MM.1S (cell line): Measurements from ENCODE around the gene FCER1A.
A peak's percentile ranks its signal among the peaks of the same experiment; 100 is the strongest.

Experiments used
- DNase-seq: peaks from one replicate; pipeline ENCODE4 v3.0.0-alpha.2; 2015
- H2AFZ ChIP-seq: fragments of 300-600 bp; sonication (generic); 2 replicates; pipeline ENCODE4 v1.6.0; 2016; ENCODE audit warnings: antibody characterized with exemption, low read length
- H3F3A ChIP-seq: fragments of 300-600 bp; sonication (generic); 2 replicates; pipeline ENCODE4 v1.6.1; 2016; ENCODE audit warnings: mild to moderate bottlenecking, antibody characterized with exemption, low read length, moderate library complexity, mixed read lengths; ENCODE audit not compliant: insufficient read depth
- H3K27ac ChIP-seq: fragments of 300-600 bp; sonication (generic); 2 replicates; pipeline ENCODE4 v1.5.1; 2016; ENCODE audit warnings: mild to moderate bottlenecking, low read length
- H3K27me3 ChIP-seq: fragments of 300-600 bp; sonication (generic); replicated peaks from 2 replicates; pipeline ENCODE4 v1.6.0; 2016; ENCODE audit warnings: low read length; ENCODE audit not compliant: insufficient read depth
- H3K36me3 ChIP-seq: fragments of 300-600 bp; sonication (generic); replicated peaks from 2 replicates; pipeline ENCODE4 v1.6.1; 2016; ENCODE audit warnings: mild to moderate bottlenecking, low read length, mixed read lengths; ENCODE audit not compliant: insufficient read depth
- H3K4me1 ChIP-seq: fragments of 300-600 bp; sonication (generic); 2 replicates; pipeline ENCODE4 v1.6.1; 2016; ENCODE audit warnings: low read length, mixed read lengths
- H3K4me2 ChIP-seq: fragments of 300-600 bp; sonication (generic); 2 replicates; pipeline ENCODE4 v1.6.0; 2016; ENCODE audit warnings: low read depth, low read length
- H3K4me3 ChIP-seq: fragments of 300-600 bp; sonication (generic); 2 replicates; pipeline ENCODE4 v1.5.1; 2016; ENCODE audit warnings: low read length, mixed read lengths
- H3K79me2 ChIP-seq: fragments of 300-600 bp; sonication (generic); 2 replicates; pipeline ENCODE4 v1.6.1; 2016; ENCODE audit warnings: mixed run types, low read length, mixed read lengths
- H3K9ac ChIP-seq: fragments of 300-600 bp; sonication (generic); 2 replicates; pipeline ENCODE4 v1.6.1; 2016; ENCODE audit warnings: low read length, mixed read lengths
- H3K9me2 ChIP-seq: fragments of 300-600 bp; sonication (generic); replicated peaks from 2 replicates; pipeline ENCODE4 v1.6.1; 2016; ENCODE audit warnings: mild to moderate bottlenecking, low read length, mixed read lengths; ENCODE audit not compliant: insufficient read depth
- H3K9me3 ChIP-seq: fragments of 300-600 bp; sonication (generic); replicated peaks from 2 replicates; pipeline ENCODE4 v1.6.1; 2016; ENCODE audit warnings: mild to moderate bottlenecking, low read length, mixed read lengths; ENCODE audit not compliant: insufficient read depth
- H4K20me1 ChIP-seq: fragments of 300-600 bp; sonication (generic); 2 replicates; pipeline ENCODE4 v1.6.1; 2016; ENCODE audit warnings: mild to moderate bottlenecking, low read length, moderate library complexity, mixed read lengths; ENCODE audit not compliant: insufficient read depth
- EZH2 ChIP-seq: fragments of 300-600 bp; sonication (generic); optimal IDR thresholded peaks from 2 replicates; pipeline ENCODE3; 2017; ENCODE audit warnings: low read depth, mild to moderate bottlenecking, antibody characterized with exemption, low read length, mixed read lengths
- EZH2phosphoT487 ChIP-seq: fragments of 300-600 bp; sonication (generic); IDR thresholded peaks from 2 replicates; pipeline ENCODE4 v1.6.1; 2018; ENCODE audit warnings: antibody characterized with exemption, low read length
- TF ChIP-seq, protein P1 (sequence below): fragments of 300-600 bp; sonication (generic); IDR thresholded peaks from 2 replicates; pipeline ENCODE4 v1.5.1; 2016; ENCODE audit warnings: antibody characterized with exemption, low read length, mixed read lengths

FCER1A gene

DNA sequence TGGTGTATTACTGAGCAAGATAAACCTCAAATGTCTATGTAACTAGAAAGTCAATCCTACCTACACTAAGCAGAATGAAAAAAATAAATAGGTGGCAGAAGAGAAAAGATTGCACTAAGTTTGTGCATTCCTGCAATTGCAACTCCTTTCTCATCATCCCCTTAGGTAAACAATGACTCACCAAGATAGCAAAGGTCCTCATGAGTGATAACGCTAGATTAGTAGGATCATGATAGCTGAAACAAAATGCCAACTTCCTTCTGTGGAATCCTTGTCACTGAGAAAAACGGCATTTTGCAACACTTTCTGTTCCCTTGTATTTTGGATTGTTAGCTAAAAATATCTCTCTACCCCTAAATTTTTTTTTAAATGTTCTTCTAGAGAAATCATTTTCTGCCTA lies 20.0 kb upstream of the FCER1A start:
- Histone ChIP-seq H3F3A (no peaks in the 10 kb centered on the region), H3K27me3 (no peaks in the 10 kb centered on the region), H3K9me3 (no peaks in the 10 kb centered on the region), H3K79me2 (no peaks in the 10 kb centered on the region), H3K4me1 (no peaks in the 10 kb centered on the region), H3K9ac (no peak overlapping the region), H3K4me2 (no peak overlapping the region), H3K36me3 (no peaks in the 10 kb centered on the region), H4K20me1 (no peaks in the 10 kb centered on the region), H3K9me2 (no peaks in the 10 kb centered on the region), H3K4me3 (no peak overlapping the region), H3K27ac (no peak overlapping the region), H2AFZ (no peak overlapping the region)
- no peak for DNase-seq
- TF ChIP-seq EZH2 (no peak), EZH2phosphoT487 (no peak)
- TF ChIP-seq, protein P1, sequence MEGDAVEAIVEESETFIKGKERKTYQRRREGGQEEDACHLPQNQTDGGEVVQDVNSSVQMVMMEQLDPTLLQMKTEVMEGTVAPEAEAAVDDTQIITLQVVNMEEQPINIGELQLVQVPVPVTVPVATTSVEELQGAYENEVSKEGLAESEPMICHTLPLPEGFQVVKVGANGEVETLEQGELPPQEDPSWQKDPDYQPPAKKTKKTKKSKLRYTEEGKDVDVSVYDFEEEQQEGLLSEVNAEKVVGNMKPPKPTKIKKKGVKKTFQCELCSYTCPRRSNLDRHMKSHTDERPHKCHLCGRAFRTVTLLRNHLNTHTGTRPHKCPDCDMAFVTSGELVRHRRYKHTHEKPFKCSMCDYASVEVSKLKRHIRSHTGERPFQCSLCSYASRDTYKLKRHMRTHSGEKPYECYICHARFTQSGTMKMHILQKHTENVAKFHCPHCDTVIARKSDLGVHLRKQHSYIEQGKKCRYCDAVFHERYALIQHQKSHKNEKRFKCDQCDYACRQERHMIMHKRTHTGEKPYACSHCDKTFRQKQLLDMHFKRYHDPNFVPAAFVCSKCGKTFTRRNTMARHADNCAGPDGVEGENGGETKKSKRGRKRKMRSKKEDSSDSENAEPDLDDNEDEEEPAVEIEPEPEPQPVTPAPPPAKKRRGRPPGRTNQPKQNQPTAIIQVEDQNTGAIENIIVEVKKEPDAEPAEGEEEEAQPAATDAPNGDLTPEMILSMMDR, result no peak

DNA sequence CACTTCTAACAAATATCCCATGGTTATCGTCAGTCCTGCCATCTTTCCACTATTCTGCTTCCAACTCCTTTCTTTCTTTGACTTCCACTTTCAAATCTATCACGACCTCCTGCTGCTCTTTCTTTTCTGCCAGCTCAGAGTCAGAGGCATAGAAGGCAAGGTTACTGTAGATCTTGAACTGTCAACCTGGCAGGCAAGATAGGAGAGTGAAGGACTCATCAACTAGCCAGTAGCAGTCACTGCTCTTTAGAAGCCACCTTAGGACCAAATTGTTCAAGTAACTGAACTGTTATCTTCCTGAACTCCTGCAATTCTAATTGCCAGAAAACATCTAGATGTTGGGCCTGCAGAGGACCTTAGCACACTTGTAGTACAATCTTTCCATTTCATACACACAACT lies 13.1 kb upstream of the FCER1A start:
- no peak overlapping the region for H3K27ac ChIP-seq
- no peak overlapping the region for H3K9ac ChIP-seq
- H3K9me3 ChIP-seq, result no peaks in the 10 kb centered on the region

DNA sequence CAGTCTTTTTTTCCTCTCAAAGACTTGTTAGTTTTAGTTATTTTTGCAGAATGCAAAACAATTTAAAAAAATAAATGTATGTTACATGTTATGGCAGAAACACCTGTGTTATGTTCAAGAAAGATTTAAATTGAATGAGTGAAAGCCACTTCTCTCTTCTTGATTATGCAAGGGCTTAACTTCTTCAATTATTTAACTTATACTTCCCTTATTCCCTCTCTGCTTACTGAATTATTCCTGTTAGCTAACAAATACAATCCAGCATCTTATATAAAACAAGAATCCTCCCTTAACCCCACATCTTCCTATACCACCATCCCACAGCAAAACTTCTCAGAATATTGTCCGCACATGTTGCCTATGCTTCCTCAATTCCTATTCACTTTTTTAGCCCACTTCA lies 10.7 kb upstream of the FCER1A start:
- Histone ChIP-seq H3K4me1 (0 out of 2 replicates have a peak, but pooled peaks cover 4% of the 10 kb centered on the region), H4K20me1 (no peaks in the 10 kb centered on the region), H3F3A (peaks cover 5% of the 10 kb centered on the region; the same call in 1 of the 2 replicates), H3K79me2 (no peaks in the 10 kb centered on the region), H3K9ac (no peak overlapping the region), H3K4me3 (no peak overlapping the region), H3K27me3 (no peaks in the 10 kb centered on the region), H3K36me3 (no peaks in the 10 kb centered on the region), H3K9me3 (no peaks in the 10 kb centered on the region), H3K27ac (no peak overlapping the region), H3K9me2 (no peaks in the 10 kb centered on the region), H2AFZ (no peak overlapping the region), H3K4me2 (no peak overlapping the region)
- no peak for TF ChIP-seq EZH2phosphoT487
- no peak for TF ChIP-seq EZH2
- no peak for DNase-seq

More for the DNA sequence above, 13.1 kb upstream of the FCER1A start:
- Histone ChIP-seq H4K20me1 (no peaks in the 10 kb centered on the region), H3K4me1 (no peaks in the 10 kb centered on the region), H3K4me3 (no peak overlapping the region), H3K27me3 (no peaks in the 10 kb centered on the region), H3K79me2 (no peaks in the 10 kb centered on the region), H3K9me2 (no peaks in the 10 kb centered on the region), H3K4me2 (no peak overlapping the region), H3F3A (no peaks in the 10 kb centered on the region), H3K36me3 (no peaks in the 10 kb centered on the region), H2AFZ (no peak overlapping the region; the same call in 1 of the 2 replicates)
- no peak for DNase-seq
- TF ChIP-seq, protein P1, result no peak
- TF ChIP-seq EZH2, result no peak

- H3K4me1 ChIP-seq, result peaks cover 12% of the 10 kb centered on the region; the same call in 1 of the 2 replicates
- H3K9me3 ChIP-seq, result no peaks in the 10 kb centered on the region
- TF ChIP-seq EZH2phosphoT487, result no peak
- TF ChIP-seq EZH2, result no peak
- TF ChIP-seq, protein P1, result no peak
- H4K20me1 ChIP-seq, result no peaks in the 10 kb centered on the region
- H3F3A ChIP-seq, result peaks cover 18% of the 10 kb centered on the region
- no peak overlapping the region for H3K9ac ChIP-seq
- H3K27me3 ChIP-seq, result no peaks in the 10 kb centered on the region
- H3K79me2 ChIP-seq, result no peaks in the 10 kb centered on the region
- H3K9me2 ChIP-seq, result no peaks in the 10 kb centered on the region
- H2AFZ ChIP-seq, result peak overlapping the region; percentile 26; the same call in 1 of the 2 replicates
- H3K4me3 ChIP-seq, result peak overlapping the region; percentile 4; the same call in 1 of the 2 replicates
- no peaks in the 10 kb centered on the region for H3K36me3 ChIP-seq
- H3K27ac ChIP-seq, result peak overlapping the region; percentile 49; the same call in 1 of the 2 replicates
- peak overlapping the region; percentile 51 for H3K4me2 ChIP-seq
- peak; percentile 78 for DNase-seq
Measured at GRCh38 chr1:159296706-159297375, 5.3 kb upstream of the FCER1A start.
